ENCODE results near the gene CCDC9.
"Not testable (repeated sequence)": the region's sequence is repeated elsewhere in the genome, so short reads cannot be mapped to it uniquely, and the experiment has no call there.

The CCDC9 gene

GRCh38 chr19:47232422-47233211, 23.7 kb upstream of the CCDC9 start:
- DNase-seq, result no peak

GRCh38 chr19:47236072-47236675, 20.2 kb upstream of the CCDC9 start:
- no peak for DNase-seq

- no peak for DNase-seq
Observed at GRCh38 chr19:47239152-47239551, 17.2 kb upstream of the CCDC9 start.

- no peak for DNase-seq
Observed at GRCh38 chr19:47239610-47240296, 16.6 kb upstream of the CCDC9 start.

GRCh38 chr19:47240556-47240955, 15.8 kb upstream of the CCDC9 start:
- no peak for DNase-seq

- peak; percentile 79 for DNase-seq
Observed at GRCh38 chr19:47240996-47241918, 15.1 kb upstream of the CCDC9 start.

GRCh38 chr19:47241919-47242577, 14.3 kb upstream of the CCDC9 start:
- DNase-seq, result no peak

GRCh38 chr19:47243364-47243775, 13.0 kb upstream of the CCDC9 start:
- no peak for DNase-seq

GRCh38 chr19:47243776-47244547, 12.4 kb upstream of the CCDC9 start:
- peak; percentile 91 for DNase-seq

- no peak for DNase-seq
Observed at GRCh38 chr19:47247308-47247990, 8.9 kb upstream of the CCDC9 start.

GRCh38 chr19:47253016-47253415, 3.3 kb upstream of the CCDC9 start:
- not testable (repeated sequence) for DNase-seq

GRCh38 chr19:47253467-47253881, 2.9 kb upstream of the CCDC9 start:
- DNase-seq, result no peak

GRCh38 chr19:47253970-47254369, 2.4 kb upstream of the CCDC9 start:
- no peak for DNase-seq

GRCh38 chr19:47256693-47257410, 527 bp downstream of the CCDC9 start:
- DNase-seq, result peak; percentile 98

GRCh38 chr19:47257411-47258169, 1.3 kb downstream of the CCDC9 start:
- no peak for DNase-seq

GRCh38 chr19:47258434-47258833, 2.1 kb downstream of the CCDC9 start:
- no peak for DNase-seq

GRCh38 chr19:47258895-47259555, 2.7 kb downstream of the CCDC9 start:
- DNase-seq, result no peak

GRCh38 chr19:47260476-47260875, 4.2 kb downstream of the CCDC9 start:
- DNase-seq, result no peak

Data from DMS153 (cell line).